ENCODE results near the gene LVRN.

Gene LVRN

GRCh38 chr5:115956957-115957356 is 5.3 kb upstream of the LVRN start:
- no peak for DNase-seq (ENCODE audit: low read depth in 2 of 2)

- no peak for DNase-seq (ENCODE audit: low read depth in 2 of 2)
Observed at GRCh38 chr5:115961381-115962238, 665 bp upstream of the LVRN start.

GRCh38 chr5:115962565-115963402 is 509 bp downstream of the LVRN start:
- no peak for DNase-seq (ENCODE audit: low read depth in 2 of 2)

GRCh38 chr5:115963566-115963965 is 1.3 kb downstream of the LVRN start:
- no peak for DNase-seq (ENCODE audit: low read depth in 2 of 2)

- DNase-seq (ENCODE audit: low read depth in 2 of 2), result no peak
Observed at GRCh38 chr5:115968770-115969169, 6.5 kb downstream of the LVRN start.

GRCh38 chr5:115977096-115977495 is 14.8 kb downstream of the LVRN start:
- no peak for DNase-seq (ENCODE audit: low read depth in 2 of 2)

- DNase-seq (ENCODE audit: low read depth in 2 of 2), result peak in 1 of 2 experiments; percentile 33
Observed at GRCh38 chr5:115977988-115978387, 15.7 kb downstream of the LVRN start.

GRCh38 chr5:115978779-115979178 is 16.5 kb downstream of the LVRN start:
- no peak for DNase-seq (ENCODE audit: low read depth in 2 of 2)

GRCh38 chr5:115979201-115980041 is 17.1 kb downstream of the LVRN start:
- DNase-seq (ENCODE audit: low read depth in 2 of 2), result peak in 1 of 2 experiments; percentile 16

GRCh38 chr5:115983519-115983918 is 21.2 kb downstream of the LVRN start:
- DNase-seq (ENCODE audit: low read depth in 2 of 2), result no peak

GRCh38 chr5:115985802-115986757 is 23.8 kb downstream of the LVRN start:
- peak; percentile 45 to 54 for DNase-seq (ENCODE audit: low read depth in 2 of 2)

- no peak for DNase-seq (ENCODE audit: low read depth in 2 of 2)
Observed at GRCh38 chr5:115988002-115988401, 25.7 kb downstream of the LVRN start.

GRCh38 chr5:115992848-115993350 is 30.6 kb downstream of the LVRN start:
- no peak for DNase-seq (ENCODE audit: low read depth in 2 of 2)

- no peak for DNase-seq (ENCODE audit: low read depth in 2 of 2)
Observed at GRCh38 chr5:115995351-115995750, 33.1 kb downstream of the LVRN start.

GRCh38 chr5:116002116-116002906 is 40.0 kb downstream of the LVRN start:
- no peak for DNase-seq (ENCODE audit: low read depth in 2 of 2)

- no peak for DNase-seq (ENCODE audit: low read depth in 2 of 2)
Observed at GRCh38 chr5:116004248-116004647, 42.0 kb downstream of the LVRN start.

- no peak for DNase-seq (ENCODE audit: low read depth in 2 of 2)
Observed at GRCh38 chr5:116009806-116010205, 47.5 kb downstream of the LVRN start.

- DNase-seq (ENCODE audit: low read depth in 2 of 2), result peak in 1 of 2 experiments; percentile 5
Observed at GRCh38 chr5:116011046-116011445, 48.8 kb downstream of the LVRN start.

GRCh38 chr5:116013207-116013785 is 51.0 kb downstream of the LVRN start:
- DNase-seq (ENCODE audit: low read depth in 2 of 2), result no peak
